Keratinocyte (primary cell): ENCODE results near the gene KRTAP10-4. TPM values are rescaled to one million over a fixed set of nuclear protein-coding genes. Genes with fewer than 3 reads are reported as not detected.

Experiments used
- DNase-seq: peaks from one replicate; pipeline ENCODE4 v3.0.0-alpha.2; 2011; ENCODE audit warnings: low read depth, missing footprints, low spot score
- FAIRE-seq: peaks from 2 replicates; lab custom pipeline; 2011; peaks lifted over from hg19 to GRCh38; lab: Jason Lieb, UNC
- H2AFZ ChIP-seq: 2 replicates; pipeline ENCODE4 v1.6.0; 2012; ENCODE audit warnings: low read length, control low read depth, inconsistent platforms; ENCODE audit not compliant: control insufficient read depth
- H3K27ac ChIP-seq: 2 replicates; pipeline ENCODE4 v1.5.1; 2011; ENCODE audit warnings: low read length; ENCODE audit not compliant: control insufficient read depth, insufficient read depth
- H3K27me3 ChIP-seq: 3 replicates; pipeline ENCODE4 v1.6.0; 2011; ENCODE audit warnings: low read length; ENCODE audit not compliant: control insufficient read depth, insufficient read depth; ENCODE audit errors: extremely low read depth
- H3K36me3 ChIP-seq, 2 experiments: 2 replicates in 1 of 2; 3 replicates in 1 of 2; pipeline ENCODE4 v1.5.1; 2011; ENCODE audit warnings: low read length in 2 of 2, mild to moderate bottlenecking in 1 of 2; ENCODE audit not compliant: control insufficient read depth in 2 of 2, insufficient read depth in 2 of 2; ENCODE audit errors: extremely low read depth in 1 of 2
- H3K4me1 ChIP-seq: 3 replicates; pipeline ENCODE4 v1.5.1; 2011; ENCODE audit warnings: low read length; ENCODE audit not compliant: control insufficient read depth, insufficient read depth; ENCODE audit errors: extremely low read depth
- H3K4me2 ChIP-seq: 3 replicates; pipeline ENCODE4 v1.6.0; 2011; ENCODE audit warnings: low read depth, low read length; ENCODE audit not compliant: control insufficient read depth, insufficient read depth; ENCODE audit errors: extremely low read depth
- H3K4me3 ChIP-seq, 3 experiments: fragments of 200-600 bp in 1 of 3; sonication (generic) in 1 of 3; 2 replicates in 2 of 3; 3 replicates in 1 of 3; pipeline ENCODE4 v1.5.1; 2011 to 2016; ENCODE audit warnings: low read length in 3 of 3, mild to moderate bottlenecking in 3 of 3, control low read depth in 2 of 3, inconsistent platforms in 1 of 3, low read depth in 1 of 3, mixed read lengths in 1 of 3, mixed run types in 1 of 3, moderate library complexity in 1 of 3; ENCODE audit not compliant: control insufficient read depth in 2 of 3, insufficient read depth in 2 of 3; ENCODE audit errors: extremely low read depth in 1 of 3
- H3K79me2 ChIP-seq: 2 replicates; pipeline ENCODE4 v1.6.0; 2012; ENCODE audit warnings: low read length; ENCODE audit not compliant: control insufficient read depth, insufficient read depth
- H3K9ac ChIP-seq: 3 replicates; pipeline ENCODE4 v1.6.0; 2011; ENCODE audit warnings: low read length; ENCODE audit not compliant: control insufficient read depth, insufficient read depth; ENCODE audit errors: extremely low read depth
- H3K9me1 ChIP-seq: 3 replicates; pipeline ENCODE4 v1.6.0; 2011; ENCODE audit warnings: low read length; ENCODE audit not compliant: control insufficient read depth, insufficient read depth; ENCODE audit errors: extremely low read depth
- H3K9me3 ChIP-seq: 2 replicates; pipeline ENCODE4 v1.5.1; 2012; ENCODE audit warnings: low read depth, low read length; ENCODE audit not compliant: control insufficient read depth
- H4K20me1 ChIP-seq: 3 replicates; pipeline ENCODE4 v1.6.0; 2011; ENCODE audit warnings: low read length; ENCODE audit not compliant: control insufficient read depth, insufficient read depth; ENCODE audit errors: extremely low read depth
- EZH2 ChIP-seq: IDR thresholded peaks from one replicate; pipeline ENCODE4 v1.6.1; 2012; ENCODE audit warnings: inconsistent platforms, mild to moderate bottlenecking, low read length, moderate library complexity
- dilution Hi-C: fragments of 300-500 bp; cut with MboI; formaldehyde crosslinking; loops from one replicate; pipeline ENCODE4 v1.7.0; 2020; ENCODE audit warnings: low sequenced_read_pairs; ENCODE audit not compliant: extremely low pct_ligation_motif_present
- polyA plus RNA-seq, 5 experiments: library from polyadenylated mRNA; depleted of rRNA in 3 of 5; stranded (reverse) in 3 of 5; stranded (forward) in 1 of 5; unstranded in 1 of 5; fragments of >200 nt; gene quantifications; 1 replicate in 1 of 5; 2 replicates in 3 of 5; 3 replicates in 1 of 5; pipeline versions ENCODE4 v1.2.1 to v1.2.3, GENCODE V29; 2011 to 2012; ENCODE audit warnings: missing spikeins in 2 of 5, low read depth in 1 of 5, low replicate concordance in 1 of 5
- TF ChIP-seq, protein P1 (sequence below), 3 experiments: IDR thresholded peaks in 1 of 3; conservative IDR thresholded peaks in 1 of 3; optimal IDR thresholded peaks in 1 of 3; 2 replicates in 2 of 3; 3 replicates in 1 of 3; pipeline versions ENCODE3 to v1.5.1; 2011; ENCODE audit warnings: low read length in 3 of 3, mild to moderate bottlenecking in 3 of 3, moderate library complexity in 2 of 3, control low read depth in 1 of 3, inconsistent platforms in 1 of 3; ENCODE audit not compliant: insufficient read depth in 2 of 3; ENCODE audit errors: extremely low read depth in 1 of 3

The KRTAP10-4 gene
- polyA plus RNA-seq, 1 donor (not counting 4 experiments of a cell fraction or from before 2014, with no cell fraction given), result not detected

DNA sequence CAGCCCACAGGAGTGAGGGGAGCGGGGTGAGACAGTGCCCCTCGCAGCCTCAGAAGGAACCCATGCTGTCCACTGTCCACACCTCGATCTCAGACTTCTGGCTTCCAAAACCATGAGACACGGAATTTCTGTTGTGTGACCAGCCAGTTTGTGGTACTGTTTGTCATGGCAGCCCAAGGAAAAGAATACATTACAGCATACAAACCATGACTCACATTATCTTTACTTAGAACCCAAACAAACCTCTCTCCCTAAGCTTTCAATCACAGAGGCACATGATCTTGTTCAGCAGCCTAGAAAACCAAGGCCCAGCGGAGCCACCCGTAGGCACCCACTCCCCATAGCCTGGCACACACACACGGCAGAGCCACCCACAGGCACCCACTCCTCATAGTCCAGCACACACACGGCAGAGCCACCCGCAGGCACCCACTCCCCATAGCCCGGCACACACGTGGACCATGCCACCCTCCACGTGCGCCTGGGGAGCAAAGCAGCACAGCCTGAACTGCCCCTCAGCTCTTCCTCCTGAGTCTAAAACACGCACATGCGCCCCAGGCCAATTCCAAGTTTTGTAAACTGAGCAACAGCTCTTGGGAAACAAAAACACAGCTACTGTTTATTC lies 458 bp upstream of the KRTAP10-4 start:
- Histone ChIP-seq H4K20me1 (no peaks in the 10 kb centered on the region), H3K9me1 (no peaks in the 10 kb centered on the region), H3K9ac (no peak overlapping the region), H3K4me3 (no peak overlapping the region), H3K4me2 (no peak overlapping the region), H3K9me3 (no peaks in the 10 kb centered on the region), H2AFZ (no peak overlapping the region), H3K4me1 (no peaks in the 10 kb centered on the region), H3K79me2 (no peaks in the 10 kb centered on the region), H3K27ac (no peak overlapping the region), H3K27me3 (no peaks in the 10 kb centered on the region), H3K36me3 (no peaks in the 10 kb centered on the region)
- DNase-seq (no peak), FAIRE-seq (no peak)
- no peak for TF ChIP-seq EZH2
- TF ChIP-seq, protein P1, sequence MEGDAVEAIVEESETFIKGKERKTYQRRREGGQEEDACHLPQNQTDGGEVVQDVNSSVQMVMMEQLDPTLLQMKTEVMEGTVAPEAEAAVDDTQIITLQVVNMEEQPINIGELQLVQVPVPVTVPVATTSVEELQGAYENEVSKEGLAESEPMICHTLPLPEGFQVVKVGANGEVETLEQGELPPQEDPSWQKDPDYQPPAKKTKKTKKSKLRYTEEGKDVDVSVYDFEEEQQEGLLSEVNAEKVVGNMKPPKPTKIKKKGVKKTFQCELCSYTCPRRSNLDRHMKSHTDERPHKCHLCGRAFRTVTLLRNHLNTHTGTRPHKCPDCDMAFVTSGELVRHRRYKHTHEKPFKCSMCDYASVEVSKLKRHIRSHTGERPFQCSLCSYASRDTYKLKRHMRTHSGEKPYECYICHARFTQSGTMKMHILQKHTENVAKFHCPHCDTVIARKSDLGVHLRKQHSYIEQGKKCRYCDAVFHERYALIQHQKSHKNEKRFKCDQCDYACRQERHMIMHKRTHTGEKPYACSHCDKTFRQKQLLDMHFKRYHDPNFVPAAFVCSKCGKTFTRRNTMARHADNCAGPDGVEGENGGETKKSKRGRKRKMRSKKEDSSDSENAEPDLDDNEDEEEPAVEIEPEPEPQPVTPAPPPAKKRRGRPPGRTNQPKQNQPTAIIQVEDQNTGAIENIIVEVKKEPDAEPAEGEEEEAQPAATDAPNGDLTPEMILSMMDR (optimal IDR thresholded peaks at IDR 0.05 in 1 of 3, IDR thresholded peaks at IDR 0.05 in 1 of 3, conservative IDR thresholded peaks at IDR 0.05 in 1 of 3; ENCODE audit: extremely low read depth in 1 of 3, insufficient read depth in 2 of 3, low read length in 3 of 3), result no peak
- dilution Hi-C loops, result no loop called here

DNA sequence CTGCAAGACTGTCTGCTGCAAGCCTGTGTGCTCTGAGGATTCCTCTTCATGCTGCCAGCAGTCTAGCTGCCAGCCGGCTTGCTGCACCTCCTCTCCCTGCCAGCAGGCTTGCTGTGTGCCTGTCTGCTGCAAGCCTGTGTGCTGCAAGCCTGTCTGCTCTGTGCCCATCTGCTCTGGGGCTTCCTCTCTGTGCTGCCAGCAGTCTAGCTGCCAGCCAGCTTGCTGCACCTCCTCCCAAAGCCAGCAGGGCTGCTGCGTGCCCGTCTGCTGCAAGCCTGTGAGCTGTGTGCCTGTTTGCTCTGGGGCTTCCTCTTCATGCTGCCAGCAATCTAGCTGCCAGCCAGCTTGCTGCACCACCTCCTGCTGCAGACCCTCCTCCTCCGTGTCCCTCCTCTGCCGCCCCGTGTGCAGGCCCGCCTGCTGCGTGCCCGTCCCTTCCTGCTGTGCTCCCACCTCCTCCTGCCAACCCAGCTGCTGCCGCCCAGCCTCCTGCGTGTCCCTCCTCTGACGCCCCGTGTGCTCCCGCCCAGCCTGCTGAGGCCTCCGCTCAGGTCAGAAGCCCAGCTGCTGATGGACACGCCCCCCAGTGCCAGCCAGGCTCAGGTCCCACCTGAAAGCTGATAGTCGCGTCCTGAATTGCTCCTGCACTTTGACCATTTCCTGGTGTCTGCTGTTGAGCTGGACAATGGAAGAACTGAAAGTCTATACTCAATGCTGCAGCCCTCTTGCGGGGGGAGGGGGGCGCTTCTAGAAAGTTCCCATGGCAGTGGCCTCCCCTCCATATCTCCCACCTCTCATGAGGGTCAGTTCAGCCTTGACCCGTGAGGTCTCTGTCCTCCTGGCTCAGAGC lies 1.2 kb downstream of the KRTAP10-4 start:
- H3K27me3 ChIP-seq, result no peaks in the 10 kb centered on the region
- H3K4me1 ChIP-seq, result no peaks in the 10 kb centered on the region
- H3K9me1 ChIP-seq, result no peaks in the 10 kb centered on the region
- no peak overlapping the region for H3K9ac ChIP-seq
- FAIRE-seq (no peak), DNase-seq (no peak)
- no peak overlapping the region for H3K27ac ChIP-seq
- no peaks in the 10 kb centered on the region for H4K20me1 ChIP-seq
- no peaks in the 10 kb centered on the region for H3K36me3 ChIP-seq
- no peaks in the 10 kb centered on the region for H3K79me2 ChIP-seq
- no peak overlapping the region for H3K4me3 ChIP-seq
- no peak overlapping the region for H2AFZ ChIP-seq
- dilution Hi-C loops, result no loop called here
- no peak for TF ChIP-seq EZH2
- TF ChIP-seq, protein P1 (optimal IDR thresholded peaks at IDR 0.05 in 1 of 3, IDR thresholded peaks at IDR 0.05 in 1 of 3, conservative IDR thresholded peaks at IDR 0.05 in 1 of 3; ENCODE audit: extremely low read depth in 1 of 3, insufficient read depth in 2 of 3, low read length in 3 of 3), result peak in 2 of 3 experiments; percentile 1 to 54
- H3K9me3 ChIP-seq, result no peaks in the 10 kb centered on the region
- H3K4me2 ChIP-seq, result no peak overlapping the region
